GM21717 (cell line): Measurements from ENCODE around the gene BYSL.

Experiments
- ATAC-seq: cut with Tn5 transposase; IDR thresholded peaks from one replicate; pipeline ENCODE4 v1.9.1; 2021; ENCODE audit warnings: mild to moderate bottlenecking, moderate library complexity; ENCODE audit not compliant: unreplicated experiment

Gene BYSL

GRCh38 chr6:41974281-41974825, 53.1 kb downstream of the BYSL start:
- ATAC-seq = no peak

DNA sequence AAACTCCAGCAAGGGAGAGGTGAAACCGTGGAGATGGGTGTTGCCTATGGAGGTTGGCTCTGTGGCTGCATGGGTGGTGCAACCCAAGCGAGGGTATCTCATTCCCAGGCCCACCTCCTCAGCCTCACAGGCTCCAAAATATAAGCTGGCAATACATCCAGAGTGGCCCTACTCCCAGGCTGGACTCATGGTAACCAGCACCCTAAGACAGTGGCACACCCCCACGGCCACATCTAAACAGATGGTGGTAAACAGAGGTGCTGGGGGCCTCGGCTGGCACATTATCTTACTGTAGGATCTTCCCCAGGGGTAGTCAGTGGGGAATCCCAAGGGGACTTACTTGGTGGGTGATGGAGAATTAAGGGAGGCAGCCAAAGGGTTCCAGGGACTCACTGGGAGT, 54.0 kb downstream of the BYSL start:
- ATAC-seq = no peak

DNA sequence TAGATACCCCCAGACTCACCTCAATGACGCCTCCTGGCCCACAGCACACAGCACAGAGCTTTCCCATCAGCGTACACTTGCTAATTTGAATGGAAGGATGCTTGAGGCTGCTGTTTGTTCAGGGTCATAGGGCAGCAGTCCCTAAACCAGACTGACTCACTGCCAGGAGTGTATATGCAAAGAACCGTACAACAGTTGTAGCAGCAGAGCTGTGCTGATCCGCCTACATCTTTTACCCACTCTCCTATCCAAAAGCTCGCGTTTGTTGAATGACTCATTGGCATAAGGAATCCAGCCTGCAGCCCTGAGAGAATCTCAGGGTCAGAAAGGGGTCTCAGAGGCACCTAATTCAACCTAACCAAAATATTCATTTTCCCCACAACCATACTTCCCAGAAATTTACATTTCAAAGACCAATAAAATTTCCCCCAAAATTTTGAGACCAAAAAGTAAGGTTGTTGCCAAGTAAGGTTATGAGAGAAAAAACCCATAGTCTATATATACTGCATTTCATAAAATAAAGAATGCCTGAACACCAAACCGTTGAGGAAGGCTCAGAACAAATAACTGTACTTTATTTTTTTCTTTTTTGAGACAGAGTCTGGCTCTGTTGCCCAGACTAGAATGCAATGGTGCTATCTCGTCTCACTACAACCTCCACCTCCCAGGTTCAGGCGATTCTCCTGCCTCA, 55.6 kb downstream of the BYSL start:
- ATAC-seq = no peak
